Ovary (tissue), 9 donors: Measurements from ENCODE around the gene TSPAN14. TPM values are rescaled to one million over a fixed set of nuclear protein-coding genes. Genes with fewer than 3 reads are reported as not detected.
A peak's percentile ranks its signal among the peaks of the same experiment; 100 is the strongest.

ENCODE experiments used
- DNase-seq, 5 donors: peaks; one replicate each; pipeline ENCODE4 v3.0.0-alpha.2; 2019 to 2020
- H3K27ac ChIP-seq, 2 donors: fragments of 200-600 bp; one replicate each; pipeline versions ENCODE4 v1.5.1 to v1.8.0; 2019 to 2022
- H3K27me3 ChIP-seq: fragments of 200-600 bp; one replicate; pipeline ENCODE4 v1.8.0; 2022
- H3K36me3 ChIP-seq: fragments of 200-600 bp; sonication (generic); one replicate; pipeline ENCODE4 v1.5.1; 2019
- H3K4me1 ChIP-seq: one replicate; pipeline ENCODE4 v1.8.1; 2013; ENCODE audit warnings: mild to moderate bottlenecking, moderate library complexity; ENCODE audit not compliant: insufficient read depth
- H3K4me3 ChIP-seq: fragments of 200-600 bp; sonication (generic); one replicate; pipeline ENCODE4 v1.5.1; 2017
- H3K9me3 ChIP-seq, 2 donors: fragments of 200-600 bp in 1 of 2; sonication (generic) in 1 of 2; one replicate each; pipeline versions ENCODE4 v1.5.1 to v1.8.1; 2013 to 2019; ENCODE audit warnings: mild to moderate bottlenecking in 1 of 2, moderate library complexity in 1 of 2
- CTCF ChIP-seq, 3 donors: fragments of 450-650 bp in 2 of 3; fragments of 200-600 bp in 1 of 3; IDR thresholded peaks; one replicate each; pipeline versions ENCODE4 v1.5.1 to v1.8.0; 2016 to 2022; ENCODE audit warnings: antibody characterized with exemption in 3 of 3, mild to moderate bottlenecking in 1 of 3
- EP300 ChIP-seq: sonication (generic); formaldehyde crosslinking; IDR thresholded peaks from one replicate; pipeline ENCODE4 v1.6.1; 2017; ENCODE audit warnings: antibody characterized with exemption
- POLR2A ChIP-seq: fragments of 450-650 bp; IDR thresholded peaks from one replicate; pipeline ENCODE4 v1.6.1; 2017; ENCODE audit warnings: antibody characterized with exemption, mild to moderate bottlenecking, moderate library complexity
- WGBS, 3 donors: extraction: QIAGEN DNeasy Blood & Tissue Kit in 1 of 3; methylation state at CpG; one replicate each; pipeline versions ENCODE4 v1.1.5 to v1.1.7; 2013 to 2017; 5-methylcytosine and 5-hydroxymethylcytosine counted together
- intact Hi-C, 4 donors: fragments of 100-400 bp; cut with DNase I; formaldehyde crosslinking; loops; one replicate each; pipeline versions ENCODE4 v1.11.0 to v1.15.1; 2022 to 2023
- polyA plus RNA-seq, 2 donors: library from polyadenylated mRNA; stranded (reverse); fragments of 200-250 nt in 1 of 2; fragments of 350-450 nt in 1 of 2; fragmentation: Illumina TruSeq in 1 of 2; extraction: RNeasy Lipid Tissue Mini Kit (QIAGEN cat#74804) in 1 of 2; gene quantifications; one replicate each; pipeline ENCODE4 v1.2.3, GENCODE V29; 2013 to 2014
- total RNA-seq, 7 donors: library from RNA; depleted of rRNA in 2 of 7; stranded (reverse); fragments of >200 nt in 2 of 7; fragmentation: NEBNext Ultra II Directional in 3 of 7; extraction: Animal tissue kit (Norgen Biotek cat#: 25700) in 3 of 7; gene quantifications; one replicate each; pipeline versions ENCODE4 v1.1.0 to v1.2.4, GENCODE V29; 2016 to 2023
- donor health status: DM: no; HTN: no; CAD: no; lungs with moderate emphysema.
- donor health status: DM: no; HTN: no; CAD: no.
- donor health status: Bipolar disorder and iron deficiency.
- donor health status: DM: yes; HTN: yes; CAD: no.
- donor health status: DM: no; HTN: no; CAD: no.
- donor health status: DM: yes; HTN: yes; CAD: no.

The TSPAN14 gene
- total and polyA plus RNA-seq, 9 donors = 35.4 to 103 (median 74.8) TPM

DNA sequence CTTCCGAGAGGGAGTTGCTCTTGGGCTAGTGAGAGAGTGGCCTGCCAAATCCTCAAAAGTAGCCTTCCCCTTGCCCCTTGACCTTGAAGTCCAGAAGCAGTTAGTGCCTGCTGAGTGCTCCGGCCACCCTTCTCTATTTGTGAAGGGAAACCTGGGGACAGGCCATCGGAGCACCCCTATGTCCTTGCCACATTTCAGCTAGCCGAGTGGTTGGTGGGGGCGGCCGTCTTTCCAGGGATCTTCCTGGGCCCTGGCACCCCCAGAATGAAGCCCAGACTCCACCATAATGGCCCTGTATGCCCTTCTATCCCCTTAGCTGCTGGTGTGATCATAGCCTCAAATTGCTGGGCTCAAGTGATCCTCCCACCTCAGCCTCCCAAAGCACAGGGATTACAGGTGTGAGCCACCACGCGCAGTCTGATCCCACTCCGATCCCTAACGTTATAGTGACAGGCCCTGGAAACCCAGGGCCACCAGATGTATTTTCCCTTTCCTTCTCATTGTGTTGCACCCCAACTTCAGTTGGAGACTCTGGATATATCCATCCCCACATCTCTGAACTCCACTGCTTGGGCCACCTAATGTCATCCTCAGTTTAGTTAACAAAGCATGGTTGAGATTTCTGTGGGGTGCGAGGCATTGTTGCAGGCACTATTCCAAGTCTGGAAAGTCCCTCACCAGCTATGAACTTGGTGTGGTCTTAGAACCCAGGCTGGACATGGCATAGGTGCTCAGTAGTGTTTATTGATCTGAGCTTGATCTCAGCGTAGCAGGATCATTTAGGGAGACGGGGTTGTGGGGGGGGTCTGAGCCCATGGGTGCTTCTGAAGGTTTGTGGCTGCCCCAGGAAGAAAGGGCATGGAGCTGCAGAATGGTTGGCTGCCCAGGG lies 1.6 kb downstream of the TSPAN14 start:
- Histone ChIP-seq H3K4me3 (peak overlapping the region; percentile 97), H3K27ac (peak overlapping the region in 1 of 2 donors; percentile 94), H3K27me3 (no peaks in the 10 kb centered on the region), H3K9me3 (no peaks in the 10 kb centered on the region), H3K4me1 (peaks cover 24% of the 10 kb centered on the region), H3K36me3 (no peaks in the 10 kb centered on the region)
- DNase-seq = peak in 1 of 5 donors; percentile 19
- intact Hi-C loops = loop anchor here in 1 of 4 donors (2.0 kb wide), 1 partner anchor 41 kb away; no protein-coding TSS in a partner anchor
- WGBS, 3 donors = 67 to 70% (median 68%) methylated on average over 13 of the region's 13 CpGs
- no peak for TF ChIP-seq EP300
- TF ChIP-seq CTCF (IDR thresholded peaks at IDR 0.05) = no peak
- no peak for TF ChIP-seq POLR2A

DNA sequence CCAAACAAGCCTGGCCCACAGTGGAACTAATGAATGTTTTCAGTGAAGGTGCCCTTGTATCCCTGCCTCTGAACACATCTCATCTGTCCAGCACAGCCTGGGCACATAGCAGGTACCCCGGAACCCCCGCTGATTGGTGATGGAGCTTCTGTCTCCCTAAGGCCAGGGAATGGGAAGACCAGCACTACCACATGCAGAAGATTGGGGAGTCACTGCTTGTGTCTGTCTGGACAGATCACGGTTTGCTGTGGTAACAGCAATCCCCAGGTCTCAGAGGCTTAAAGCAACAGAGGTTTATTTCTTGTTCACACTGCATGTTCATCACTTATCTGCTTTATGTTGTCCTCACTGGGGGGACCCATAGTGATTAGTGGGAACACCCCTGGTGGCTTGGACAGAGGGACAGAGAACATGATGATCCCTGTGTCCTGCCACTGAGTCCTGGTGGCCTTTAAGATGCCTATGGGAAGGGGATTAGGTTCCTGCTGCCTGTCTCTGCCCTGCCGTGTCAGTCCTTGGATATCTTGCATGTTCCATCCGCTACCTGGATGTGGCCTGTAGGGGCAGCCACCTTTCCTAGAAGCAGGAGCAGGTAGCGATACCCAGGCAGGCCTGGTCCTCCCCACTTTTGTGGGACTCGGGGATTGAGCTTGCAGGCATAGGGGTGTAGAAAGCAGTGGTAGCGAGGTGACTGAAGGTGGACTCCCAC lies 3.6 kb downstream of the TSPAN14 start:
- Histone ChIP-seq H3K27ac (no peak overlapping the region), H3K27me3 (no peaks in the 10 kb centered on the region), H3K4me1 (peaks cover 34% of the 10 kb centered on the region), H3K4me3 (no peak overlapping the region), H3K9me3 (no peaks in the 10 kb centered on the region), H3K36me3 (no peaks in the 10 kb centered on the region)
- TF ChIP-seq EP300 (no peak), CTCF (IDR thresholded peaks at IDR 0.05) (no peak), POLR2A (no peak)
- intact Hi-C loops = no loop called here
- peak in 1 of 5 donors; percentile 19 for DNase-seq
- 91 to 94% (median 92%) methylated on average over 8 of the region's 8 CpGs for WGBS, 3 donors

DNA sequence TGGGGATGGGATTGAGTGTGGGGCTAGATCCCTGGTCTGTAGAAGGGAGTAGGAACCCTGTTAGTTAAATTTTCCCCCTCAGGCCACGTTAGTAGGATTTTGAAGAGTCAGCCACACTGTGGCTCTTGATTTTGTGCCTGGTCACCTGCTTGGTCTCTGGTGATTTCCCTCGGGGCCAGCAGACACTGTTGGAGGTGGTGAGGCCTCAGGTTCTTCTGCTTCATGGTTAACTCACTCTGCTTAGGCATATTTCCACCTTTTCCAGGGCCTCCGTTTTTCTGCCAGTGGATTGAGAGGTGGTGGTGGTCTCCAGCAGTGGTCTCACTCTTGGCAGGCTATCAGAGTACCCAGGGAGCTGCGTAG lies 4.1 kb downstream of the TSPAN14 start:
- no peak overlapping the region for H3K27ac ChIP-seq
- no peaks in the 10 kb centered on the region for H3K36me3 ChIP-seq
- 46 to 73% (median 60%) methylated on average over 4 of the region's 4 CpGs for WGBS, 3 donors
- intact Hi-C loops = no loop called here
- peak in 1 of 5 donors; percentile 13 for DNase-seq
- H3K4me3 ChIP-seq = no peak overlapping the region
- peaks cover 34% of the 10 kb centered on the region for H3K4me1 ChIP-seq
- no peaks in the 10 kb centered on the region for H3K27me3 ChIP-seq
- no peak for TF ChIP-seq POLR2A
- TF ChIP-seq CTCF (IDR thresholded peaks at IDR 0.05) = no peak
- no peaks in the 10 kb centered on the region for H3K9me3 ChIP-seq

- Histone ChIP-seq H3K9me3 (no peaks in the 10 kb centered on the region), H3K27ac (no peak overlapping the region), H3K36me3 (no peaks in the 10 kb centered on the region), H3K27me3 (no peaks in the 10 kb centered on the region), H3K4me1 (peaks cover 36% of the 10 kb centered on the region), H3K4me3 (no peak overlapping the region)
- intact Hi-C loops = no loop called here
- peak in 1 of 5 donors; percentile 21 for DNase-seq
- WGBS, 3 donors = 80 to 95% (median 88%) methylated on average over 6 of the region's 6 CpGs
- no peak for TF ChIP-seq CTCF (IDR thresholded peaks at IDR 0.05)
- TF ChIP-seq EP300 = no peak
- no peak for TF ChIP-seq POLR2A
These were observed 4.5 kb downstream of the TSPAN14 start for GRCh38 chr10:80458638-80459037.
